B cell (primary cell): Measurements from ENCODE around the gene ZNF681. TPM values are rescaled to one million over a fixed set of nuclear protein-coding genes. Genes with fewer than 3 reads are reported as not detected.

Experiments
- ATAC-seq: fragments of 200-7000 bp; cut with Tn5 transposase; one replicate; pipeline ENCODE4 v1.10.0; 2021; ENCODE audit warnings: low read depth, mild to moderate bottlenecking, moderate number of reproducible peaks, moderate library complexity
- CTCF ChIA-PET: fragments of 350-600 bp; sonication (Branson Sonifier 250); formaldehyde crosslinking; loops from one replicate; lab custom pipeline; 2021; ENCODE audit warnings: antibody characterized with exemption, inconsistent platforms; lab: Charles Lee
- POLR2A ChIA-PET: fragments of 350-600 bp; sonication (Branson Sonifier 250); formaldehyde crosslinking; loops from one replicate; lab custom pipeline; 2021; ENCODE audit warnings: antibody characterized with exemption; lab: Charles Lee
- DNase-seq: peaks from one replicate; pipeline ENCODE4 v3.0.0; 2013
- H2AFZ ChIP-seq: 2 replicates; pipeline ENCODE4 v1.6.1; 2012; ENCODE audit warnings: mild to moderate bottlenecking, low read depth, low read length; ENCODE audit not compliant: insufficient read depth, poor library complexity, severe bottlenecking
- H3K27ac ChIP-seq, 2 donors: 1 replicate in 1 of 2; 2 replicates in 1 of 2; pipeline ENCODE4 v1.5.1; 2012 to 2013; ENCODE audit warnings: low read length in 2 of 2, mild to moderate bottlenecking in 2 of 2, moderate library complexity in 1 of 2
- H3K27me3 ChIP-seq, 4 experiments: fragments of 200-600 bp in 1 of 4; sonication (generic) in 1 of 4; replicated peaks in 1 of 4; 1 replicate in 2 of 4; 2 replicates in 2 of 4; pipeline versions ENCODE4 v1.6.1 to v1.7.0; 2013 to 2016; ENCODE audit warnings: low read length in 3 of 4, mild to moderate bottlenecking in 2 of 4, mixed read lengths in 1 of 4, moderate library complexity in 1 of 4; ENCODE audit not compliant: insufficient read depth in 4 of 4, control insufficient read depth in 3 of 4; ENCODE audit errors: control extremely low read depth in 1 of 4
- H3K36me3 ChIP-seq, 2 experiments: replicated peaks in 1 of 2; 1 replicate in 1 of 2; 2 replicates in 1 of 2; pipeline versions ENCODE4 v1.6.1 to v1.7.1; 2013; ENCODE audit warnings: low read length in 1 of 2; ENCODE audit not compliant: insufficient read depth in 2 of 2, control insufficient read depth in 1 of 2; ENCODE audit errors: control extremely low read depth in 1 of 2, extremely low read depth in 1 of 2
- H3K4me1 ChIP-seq, 2 donors: fragments of 200-600 bp in 1 of 2; sonication (generic) in 1 of 2; 1 replicate in 1 of 2; 2 replicates in 1 of 2; pipeline versions ENCODE4 v1.5.1 to v1.6.1; 2013 to 2017; ENCODE audit warnings: low read length in 2 of 2; ENCODE audit not compliant: control insufficient read depth in 2 of 2, insufficient read depth in 2 of 2
- H3K4me2 ChIP-seq: replicated peaks from 2 replicates; pipeline ENCODE3; 2012; ENCODE audit warnings: mild to moderate bottlenecking, low read depth, low read length; ENCODE audit not compliant: poor library complexity, severe bottlenecking
- H3K4me3 ChIP-seq, 5 experiments: fragments of 200-600 bp in 1 of 5; sonication (generic) in 1 of 5; 1 replicate in 3 of 5; 2 replicates in 2 of 5; pipeline versions ENCODE4 v1.5.1 to v1.7.0; 2011 to 2016; ENCODE audit warnings: low read length in 4 of 5, mild to moderate bottlenecking in 4 of 5, low read depth in 2 of 5, control low read depth in 1 of 5, moderate library complexity in 1 of 5; ENCODE audit not compliant: insufficient read depth in 1 of 5; ENCODE audit errors: control extremely low read depth in 1 of 5, extremely low read depth in 1 of 5
- H3K79me2 ChIP-seq: fragments of 200-600 bp; sonication (generic); one replicate; pipeline ENCODE4 v1.6.0; 2016; ENCODE audit warnings: low read length; ENCODE audit not compliant: control insufficient read depth, insufficient read depth
- H3K9ac ChIP-seq: fragments of 200-600 bp; sonication (generic); 2 replicates; pipeline ENCODE4 v1.6.1; 2017; ENCODE audit warnings: mild to moderate bottlenecking, low read length, moderate library complexity
- H3K9me3 ChIP-seq, 3 donors: one replicate each; pipeline versions ENCODE4 v1.6.1 to v1.7.1; 2013; ENCODE audit warnings: low read length in 2 of 3; ENCODE audit not compliant: control insufficient read depth in 2 of 3, insufficient read depth in 1 of 3; ENCODE audit errors: control extremely low read depth in 1 of 3
- H4K20me1 ChIP-seq: 2 replicates; pipeline ENCODE4 v1.6.0; 2012; ENCODE audit warnings: mild to moderate bottlenecking, low read length; ENCODE audit not compliant: insufficient read depth, control insufficient read depth, poor library complexity, severe bottlenecking
- H3K27ac Mint-ChIP-seq: one replicate; pipeline ENCODE4 v1.8.0; 2021; ENCODE audit warnings: mixed read lengths
- H3K27me3 Mint-ChIP-seq: one replicate; pipeline ENCODE4 v1.8.0; 2021; ENCODE audit warnings: mixed read lengths
- H3K4me1 Mint-ChIP-seq: one replicate; pipeline ENCODE4 v1.8.0; 2021; ENCODE audit warnings: mixed read lengths
- H3K4me3 Mint-ChIP-seq: one replicate; pipeline ENCODE4 v1.8.0; 2021; ENCODE audit warnings: mixed read lengths
- H3K9me3 Mint-ChIP-seq: one replicate; pipeline ENCODE4 v1.8.0; 2022; ENCODE audit warnings: mixed read lengths; ENCODE audit not compliant: insufficient read depth
- CTCF ChIP-seq: fragments of 200-600 bp; IDR thresholded peaks from one replicate; pipeline ENCODE4 v1.8.0; 2022; ENCODE audit warnings: antibody characterized with exemption, mild to moderate bottlenecking
- EZH2 ChIP-seq: IDR thresholded peaks from 2 replicates; pipeline ENCODE4 v1.6.1; 2012; ENCODE audit warnings: borderline replicate concordance, low read depth, mild to moderate bottlenecking, moderate library complexity, low read length; ENCODE audit not compliant: insufficient read depth, poor library complexity, severe bottlenecking
- WGBS: methylation state at CpG from one replicate; pipeline ENCODE4 v1.1.5; 2013; ENCODE audit warnings: missing lambda C conversion rate; ENCODE audit not compliant: insufficient coverage; 5-methylcytosine and 5-hydroxymethylcytosine counted together
- intact Hi-C: fragments of 100-400 bp; cut with micrococcal nuclease; formaldehyde crosslinking; loops from one replicate; pipeline ENCODE4 v1.10.0; 2022
- polyA plus RNA-seq: library from polyadenylated mRNA; depleted of rRNA; stranded (reverse); fragments of >200 nt; gene quantifications from 2 replicates; pipeline ENCODE4 v1.2.3, GENCODE V29; 2012
- total RNA-seq, 2 donors: library from RNA; stranded (reverse); fragments of 120-200 nt in 1 of 2; gene quantifications; 1 replicate in 1 of 2; 2 replicates in 1 of 2; pipeline versions ENCODE4 v1.2.3 to v1.2.4, GENCODE V29; 2013 to 2022

The ZNF681 gene
- total and polyA plus RNA-seq, 2 donors (not counting 1 experiment from before 2014, with no cell fraction given) = 1.1 to 8.5 TPM

- H3K4me3 Mint-ChIP-seq = no peak overlapping the region
- TF ChIP-seq EZH2 (no peak), CTCF (no peak)
- POLR2A ChIA-PET = interaction anchor here (0.6 kb wide), 1 partner anchor 136 kb away, joined by 5 read pairs; no protein-coding TSS in a partner anchor
Observed at GRCh38 chr19:23800868-23801267, 42.2 kb upstream of the ZNF681 start.

GRCh38 chr19:23800271-23800670 is 41.6 kb upstream of the ZNF681 start:
- no peak for TF ChIP-seq CTCF
- no peak for TF ChIP-seq EZH2
- no peak overlapping the region for H3K4me2 ChIP-seq
- peaks cover 5% of the 10 kb centered on the region for H3K79me2 ChIP-seq
- ATAC-seq (no peak), DNase-seq (no peak)
- H3K9ac ChIP-seq = no peak overlapping the region
- no peak overlapping the region for H2AFZ ChIP-seq
- intact Hi-C loops = no loop called here
- H3K4me3 ChIP-seq = no peak overlapping the region
- H4K20me1 ChIP-seq = no peaks in the 10 kb centered on the region
- Mint-ChIP-seq H3K4me1 (peaks cover 28% of the 10 kb centered on the region), H3K27me3 (no peaks in the 10 kb centered on the region), H3K27ac (no peak overlapping the region), H3K9me3 (peaks cover 5% of the 10 kb centered on the region), H3K4me3 (no peak overlapping the region)
- H3K4me1 ChIP-seq = peaks cover 20 to 25% of the 10 kb centered on the region in 2 donors
- no CpG with 5 or more reads among the region's 3 CpGs for WGBS
- H3K9me3 ChIP-seq = peaks cover 0 to 13% (median 2%) of the 10 kb centered on the region in 3 donors
- no peaks in the 10 kb centered on the region for H3K27me3 ChIP-seq
- peak overlapping the region in 1 of 2 donors; percentile 12 for H3K27ac ChIP-seq
- ChIA-PET CTCF (interaction anchor here (0.7 kb wide), 1 partner anchor 327 kb away, joined by 3 read pairs; no protein-coding TSS in a partner anchor), POLR2A (no interaction called here)
- no peaks in the 10 kb centered on the region for H3K36me3 ChIP-seq

More at GRCh38 chr19:23800868-23801267, 42.2 kb upstream of the ZNF681 start:
- intact Hi-C loops = no loop called here
- H3K9me3 ChIP-seq = peaks cover 0 to 10% (median 0%) of the 10 kb centered on the region in 3 donors
- H3K4me3 ChIP-seq = no peak overlapping the region
- no peaks in the 10 kb centered on the region for H4K20me1 ChIP-seq
- peaks cover 20 to 25% of the 10 kb centered on the region in 2 donors for H3K4me1 ChIP-seq
- Mint-ChIP-seq H3K9me3 (peaks cover 3% of the 10 kb centered on the region), H3K4me1 (peaks cover 22% of the 10 kb centered on the region), H3K27me3 (no peaks in the 10 kb centered on the region), H3K27ac (peak overlapping the region; percentile 53)
- H3K36me3 ChIP-seq = no peaks in the 10 kb centered on the region
- ATAC-seq = no peak
- H3K4me2 ChIP-seq = no peak overlapping the region
- H3K27me3 ChIP-seq = no peaks in the 10 kb centered on the region
- CTCF ChIA-PET = no interaction called here
- no peak overlapping the region for H2AFZ ChIP-seq
- H3K9ac ChIP-seq = no peak overlapping the region
- peak overlapping the region in 1 of 2 donors; percentile 12 for H3K27ac ChIP-seq
- peaks cover 5% of the 10 kb centered on the region for H3K79me2 ChIP-seq
- no peak for DNase-seq
